Measurements from ENCODE around the gene PDE4D. TPM values are rescaled to one million over a fixed set of nuclear protein-coding genes. Genes with fewer than 3 reads are reported as not detected.

The PDE4D gene
- total RNA-seq, 1 experiment from 2014 or later = 2.1 TPM

GRCh38 chr5:59583810-59584562 lies 309.5 kb downstream of the PDE4D start:
- no peak overlapping the region for H4K5ac ChIP-seq (ENCODE audit: insufficient read length, low read depth, low read length)
- no peak overlapping the region for H3K14ac ChIP-seq (ENCODE audit: insufficient read depth, low read length)
- H3K27ac ChIP-seq (ENCODE audit: insufficient read length, low read depth, low read length) = no peak overlapping the region
- H2BK15ac ChIP-seq (ENCODE audit: low read depth, low read length) = no peak overlapping the region
- H4K8ac ChIP-seq (replicated peaks; ENCODE audit: insufficient read length, low read depth, low read length) = no peak overlapping the region
- Mint-ChIP-seq H3K9me3 (no peaks in the 10 kb centered on the region), H3K27me3 (ENCODE audit: low read depth) (no peaks in the 10 kb centered on the region; the same call in 1 of the 2 replicates), H3K4me3 (no peak overlapping the region), H3K27ac (no peak overlapping the region), H3K36me3 (ENCODE audit: insufficient read depth in 1 of 3, low read depth in 3 of 3) (no peaks in the 10 kb centered on the region), H3K4me1 (peaks cover 37 to 45% of the 10 kb centered on the region in 2 experiments)
- no peaks in the 10 kb centered on the region for H3K79me1 ChIP-seq (ENCODE audit: insufficient read depth, low read depth, low read length, poor library complexity, severe bottlenecking)
- no peaks in the 10 kb centered on the region for H3K27me3 ChIP-seq (ENCODE audit: insufficient read depth, low read length)
- no peak overlapping the region for H2BK120ac ChIP-seq (ENCODE audit: low read depth, low read length, poor library complexity, severe bottlenecking)
- H2BK5ac ChIP-seq (ENCODE audit: insufficient read length, low read length) = no peak overlapping the region
- no peak overlapping the region for H2AK5ac ChIP-seq (ENCODE audit: insufficient read length, low read length)
- H2BK20ac ChIP-seq (ENCODE audit: low read depth, low read length, poor library complexity, severe bottlenecking) = no peak overlapping the region
- TF ChIP-seq CTCF (conservative IDR thresholded peaks at IDR 0.05) = no peak
- H3K56ac ChIP-seq (ENCODE audit: insufficient read length, low read depth, low read length) = no peak overlapping the region
- H4K91ac ChIP-seq (ENCODE audit: insufficient read length, low read depth, low read length) = no peak overlapping the region
- no peak overlapping the region for H3K9ac ChIP-seq (ENCODE audit: extremely low read depth, insufficient read length, low read length)
- no peaks in the 10 kb centered on the region for H3K23me2 ChIP-seq (ENCODE audit: insufficient read length, low read depth, low read length, poor library complexity, severe bottlenecking)
- no peak overlapping the region for H2AFZ ChIP-seq (ENCODE audit: low read length)
- H4K20me1 ChIP-seq (ENCODE audit: control insufficient read depth, insufficient read depth, insufficient read length) = no peaks in the 10 kb centered on the region
- WGBS (ENCODE audit: extremely low coverage, insufficient read length, low lambda C conversion rate) = no CpG with 5 or more reads among the region's 8 CpGs
- no peak for DNase-seq
- H3K23ac ChIP-seq (ENCODE audit: insufficient read length, low read depth, low read length) = no peak overlapping the region
- H3K79me2 ChIP-seq (ENCODE audit: insufficient read depth, low read length) = no peaks in the 10 kb centered on the region
- H3K4me2 ChIP-seq (ENCODE audit: insufficient read depth, insufficient read length, low read length) = no peak overlapping the region
- H2BK12ac ChIP-seq (ENCODE audit: insufficient read length, low read depth, low read length) = no peak overlapping the region
- H3T11ph ChIP-seq (ENCODE audit: low read length) = no peak overlapping the region
- H3K4me1 ChIP-seq (ENCODE audit: insufficient read depth, low read length) = peaks cover 3% of the 10 kb centered on the region; the same call in 1 of the 2 replicates
- no peaks in the 10 kb centered on the region for H3K9me3 ChIP-seq (ENCODE audit: control insufficient read depth, low read depth, low read length)
- H3K18ac ChIP-seq (ENCODE audit: insufficient read length, low read depth, low read length) = no peak overlapping the region
- H3K4ac ChIP-seq (ENCODE audit: low read depth, low read length) = no peak overlapping the region
